ENCODE measurements around the gene GRM6. TPM values are rescaled to one million over a fixed set of nuclear protein-coding genes. Genes with fewer than 3 reads are reported as not detected.

The GRM6 gene
- total RNA-seq, 4 donors from 2014 or later: not detected

DNA sequence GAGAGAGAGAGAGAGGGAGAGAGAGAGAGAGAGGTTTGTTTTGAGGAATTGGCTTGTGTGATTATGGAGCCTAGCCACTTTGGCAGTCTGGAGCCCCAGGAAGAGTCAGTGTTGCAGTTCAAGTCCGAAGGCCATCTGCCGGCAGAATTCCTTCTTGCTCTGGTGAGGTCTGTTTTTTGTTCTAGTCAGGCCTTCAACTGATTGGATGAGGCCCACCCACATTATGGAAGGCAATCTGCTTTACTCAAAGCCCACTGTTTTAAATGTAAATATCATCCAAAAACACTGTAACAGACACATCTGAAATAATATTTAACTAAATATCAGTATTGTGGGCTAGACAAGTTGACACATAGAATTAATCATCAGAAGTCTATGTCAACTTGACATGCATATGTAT, 11.4 kb upstream of the GRM6 start:
- no peak overlapping the region for H3K4me3 ChIP-seq
- DNase-seq: no peak
- peaks cover 0 to 3% (median 0%) of the 10 kb centered on the region in 4 donors for H3K9me3 ChIP-seq
- no peaks in the 10 kb centered on the region for H3K4me1 ChIP-seq
- no peak overlapping the region for H3K27ac ChIP-seq
- H3K27me3 ChIP-seq: no peaks in the 10 kb centered on the region
- TF ChIP-seq, protein P1, sequence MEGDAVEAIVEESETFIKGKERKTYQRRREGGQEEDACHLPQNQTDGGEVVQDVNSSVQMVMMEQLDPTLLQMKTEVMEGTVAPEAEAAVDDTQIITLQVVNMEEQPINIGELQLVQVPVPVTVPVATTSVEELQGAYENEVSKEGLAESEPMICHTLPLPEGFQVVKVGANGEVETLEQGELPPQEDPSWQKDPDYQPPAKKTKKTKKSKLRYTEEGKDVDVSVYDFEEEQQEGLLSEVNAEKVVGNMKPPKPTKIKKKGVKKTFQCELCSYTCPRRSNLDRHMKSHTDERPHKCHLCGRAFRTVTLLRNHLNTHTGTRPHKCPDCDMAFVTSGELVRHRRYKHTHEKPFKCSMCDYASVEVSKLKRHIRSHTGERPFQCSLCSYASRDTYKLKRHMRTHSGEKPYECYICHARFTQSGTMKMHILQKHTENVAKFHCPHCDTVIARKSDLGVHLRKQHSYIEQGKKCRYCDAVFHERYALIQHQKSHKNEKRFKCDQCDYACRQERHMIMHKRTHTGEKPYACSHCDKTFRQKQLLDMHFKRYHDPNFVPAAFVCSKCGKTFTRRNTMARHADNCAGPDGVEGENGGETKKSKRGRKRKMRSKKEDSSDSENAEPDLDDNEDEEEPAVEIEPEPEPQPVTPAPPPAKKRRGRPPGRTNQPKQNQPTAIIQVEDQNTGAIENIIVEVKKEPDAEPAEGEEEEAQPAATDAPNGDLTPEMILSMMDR (IDR thresholded peaks at IDR 0.05): no peak
- TF ChIP-seq POLR2A (IDR thresholded peaks at IDR 0.05): no peak
- no peaks in the 10 kb centered on the region for H3K36me3 ChIP-seq

DNA sequence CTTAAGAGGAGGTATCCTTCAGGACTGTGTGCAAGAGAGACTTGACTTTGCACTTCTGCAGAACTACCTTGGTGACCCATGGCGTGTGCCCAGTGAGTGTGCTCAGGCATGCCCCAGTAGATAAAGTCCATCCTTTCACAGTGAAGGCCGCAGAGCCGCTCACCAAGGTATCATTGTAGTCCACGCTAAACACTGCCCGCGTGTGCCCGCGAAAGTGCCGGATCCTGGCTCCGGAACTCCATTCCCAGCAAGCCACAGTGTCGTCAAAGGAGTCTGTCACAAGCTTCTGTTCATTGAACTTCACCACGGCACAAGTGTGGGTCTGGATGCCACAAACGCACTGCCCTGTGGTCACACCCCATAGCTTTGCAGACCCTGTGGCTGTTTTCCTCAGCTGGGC, 3.3 kb upstream of the GRM6 start:
- no peak overlapping the region for H3K27ac ChIP-seq
- H3K36me3 ChIP-seq: no peaks in the 10 kb centered on the region
- no peaks in the 10 kb centered on the region for H3K4me1 ChIP-seq
- H3K4me3 ChIP-seq: no peak overlapping the region
- no peak for DNase-seq
- H3K9me3 ChIP-seq: peaks cover 0 to 12% (median 0%) of the 10 kb centered on the region in 4 donors
- no peaks in the 10 kb centered on the region for H3K27me3 ChIP-seq
- no peak for TF ChIP-seq POLR2A (IDR thresholded peaks at IDR 0.05)
- TF ChIP-seq, protein P1 (IDR thresholded peaks at IDR 0.05): no peak

DNA sequence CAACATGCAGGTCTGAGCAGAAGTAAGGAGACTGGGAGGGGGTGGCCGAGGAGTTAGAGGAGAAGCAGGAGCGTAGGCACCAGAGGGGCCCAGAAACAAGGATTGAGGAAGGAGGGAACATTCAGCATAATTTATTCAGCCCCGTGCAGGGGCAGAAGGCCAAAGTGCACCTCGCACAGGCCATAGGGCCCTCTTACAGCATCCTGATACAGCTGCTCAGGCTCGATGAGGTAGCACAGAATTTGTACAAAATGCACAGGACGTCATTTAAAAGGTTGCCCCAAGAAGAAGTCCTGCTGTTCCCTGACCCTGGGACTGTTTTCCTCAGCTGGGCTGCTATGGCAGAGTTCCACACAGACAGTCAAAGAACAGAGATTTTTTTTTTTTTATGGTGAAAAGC, 2.1 kb upstream of the GRM6 start:
- Histone ChIP-seq H3K4me1 (no peaks in the 10 kb centered on the region), H3K27me3 (no peaks in the 10 kb centered on the region), H3K4me3 (no peak overlapping the region), H3K9me3 (peaks cover 0 to 12% (median 0%) of the 10 kb centered on the region in 4 donors), H3K27ac (no peak overlapping the region), H3K36me3 (no peaks in the 10 kb centered on the region)
- DNase-seq: no peak
- TF ChIP-seq, protein P1 (IDR thresholded peaks at IDR 0.05): no peak
- no peak for TF ChIP-seq POLR2A (IDR thresholded peaks at IDR 0.05)

DNA sequence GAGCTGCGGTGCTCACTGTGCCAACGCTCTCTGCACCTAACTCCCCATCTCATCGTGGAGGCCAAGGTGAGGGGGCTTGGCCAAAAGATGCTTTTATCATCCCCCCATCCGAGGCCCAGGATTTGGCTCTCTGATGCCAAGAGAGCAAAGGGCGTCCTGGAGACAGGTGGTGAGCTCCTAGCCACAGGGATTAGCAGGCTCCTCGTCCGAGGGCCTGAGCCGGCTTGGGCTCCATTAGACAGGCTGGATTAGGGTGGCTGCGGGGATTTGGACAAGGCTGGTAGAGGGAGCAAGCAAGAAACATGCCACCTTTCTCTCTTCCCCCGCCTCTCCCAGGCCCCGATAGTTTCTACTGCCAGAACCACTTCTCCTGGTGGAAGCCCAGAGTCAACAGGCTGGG, 1.0 kb upstream of the GRM6 start:
- H3K4me1 ChIP-seq: no peaks in the 10 kb centered on the region
- H3K27ac ChIP-seq: no peak overlapping the region
- peaks cover 0 to 12% (median 0%) of the 10 kb centered on the region in 4 donors for H3K9me3 ChIP-seq
- no peaks in the 10 kb centered on the region for H3K27me3 ChIP-seq
- no peaks in the 10 kb centered on the region for H3K36me3 ChIP-seq
- TF ChIP-seq, protein P1 (IDR thresholded peaks at IDR 0.05): no peak
- no peak for TF ChIP-seq POLR2A (IDR thresholded peaks at IDR 0.05)
- no peak overlapping the region for H3K4me3 ChIP-seq
- DNase-seq: no peak

DNA sequence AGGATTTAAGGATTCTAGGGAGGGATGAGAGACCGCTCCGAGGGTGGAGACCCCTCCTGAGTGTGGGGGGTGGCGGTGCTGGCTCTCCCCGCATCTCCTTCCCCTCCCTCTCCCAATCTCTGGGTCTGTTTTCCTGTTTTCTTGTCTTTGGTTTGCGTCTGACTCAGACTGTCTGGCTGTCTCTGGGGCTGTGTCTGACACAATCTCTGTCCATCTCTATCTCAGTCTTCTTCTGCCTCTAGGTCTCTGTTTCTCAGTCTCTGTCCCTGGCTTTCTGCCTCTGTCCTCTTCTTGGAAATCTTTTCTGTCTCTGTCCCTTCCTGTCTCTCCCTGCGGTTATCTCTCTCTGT, 196 bp upstream of the GRM6 start:
- H3K27ac ChIP-seq: no peak overlapping the region
- no peaks in the 10 kb centered on the region for H3K36me3 ChIP-seq
- DNase-seq: no peak
- no peak overlapping the region for H3K4me3 ChIP-seq
- H3K4me1 ChIP-seq: no peaks in the 10 kb centered on the region
- no peaks in the 10 kb centered on the region for H3K27me3 ChIP-seq
- H3K9me3 ChIP-seq: peaks cover 0 to 12% (median 1%) of the 10 kb centered on the region in 4 donors
- TF ChIP-seq POLR2A (IDR thresholded peaks at IDR 0.05): no peak
- TF ChIP-seq, protein P1 (IDR thresholded peaks at IDR 0.05): no peak

DNA sequence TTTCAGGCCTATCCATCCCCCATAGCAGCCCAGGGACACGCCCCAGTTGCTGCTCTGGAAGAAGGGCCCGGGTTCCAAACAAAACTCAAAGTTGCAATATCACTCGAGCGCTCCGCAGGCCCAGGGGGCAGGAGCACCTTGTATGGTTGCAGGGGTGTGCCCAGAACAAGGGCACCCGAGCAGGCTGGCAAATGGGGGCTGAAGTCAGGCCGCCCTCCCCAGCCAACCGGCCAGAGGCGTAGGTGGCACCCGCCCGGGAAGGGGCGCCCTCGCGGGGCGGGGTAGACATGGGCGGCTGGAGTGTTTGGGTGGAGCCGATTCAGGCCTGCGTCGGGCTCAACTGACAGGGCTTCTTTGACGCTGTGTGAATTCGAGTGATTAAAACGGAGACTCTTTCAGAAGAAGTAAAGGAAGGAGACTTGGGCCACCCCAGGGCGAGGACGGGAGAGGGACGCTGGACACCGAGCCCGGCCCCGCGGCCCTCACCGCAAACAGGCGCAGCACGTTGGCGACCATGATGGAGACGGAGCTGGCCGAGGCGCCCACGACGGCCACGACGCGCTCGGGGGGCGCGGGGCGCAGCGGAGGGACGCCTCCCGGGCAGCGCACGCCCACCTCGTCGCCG, 1.1 kb downstream of the GRM6 start:
- no peak overlapping the region for H3K27ac ChIP-seq
- TF ChIP-seq, protein P1 (IDR thresholded peaks at IDR 0.05): no peak
- no peak for TF ChIP-seq POLR2A (IDR thresholded peaks at IDR 0.05)
- no peak for DNase-seq
- H3K4me1 ChIP-seq: no peaks in the 10 kb centered on the region
- no peak overlapping the region for H3K4me3 ChIP-seq
- peaks cover 0 to 12% (median 4%) of the 10 kb centered on the region in 4 donors for H3K9me3 ChIP-seq
- no peaks in the 10 kb centered on the region for H3K36me3 ChIP-seq
- no peaks in the 10 kb centered on the region for H3K27me3 ChIP-seq
